Activated CD4-positive, alpha-beta T cell treated with anti-CD3 and anti-CD28 coated beads for 36 hours (primary cell): ENCODE data around the gene NUP50. TPM values are rescaled to one million over a fixed set of nuclear protein-coding genes. Genes with fewer than 3 reads are reported as not detected.

ENCODE experiments used
- ATAC-seq: fragments of 200-7000 bp; cut with Tn5 transposase; one replicate; pipeline ENCODE4 v1.10.0; 2021; ENCODE audit warnings: mild to moderate bottlenecking, moderate library complexity
- CTCF ChIA-PET: fragments of 350-600 bp; sonication (Branson Sonifier 250); formaldehyde crosslinking; loops from one replicate; lab custom pipeline; 2021; ENCODE audit warnings: antibody characterized with exemption; lab: Charles Lee
- POLR2A ChIA-PET: fragments of 350-600 bp; sonication (Branson Sonifier 250); formaldehyde crosslinking; loops from one replicate; lab custom pipeline; 2021; ENCODE audit warnings: antibody characterized with exemption, inconsistent platforms; lab: Charles Lee
- DNase-seq: peaks from one replicate; pipeline ENCODE4 v3.0.0-alpha.2; 2020
- H3K27ac Mint-ChIP-seq: one replicate; pipeline ENCODE4 v1.8.0; 2021; ENCODE audit warnings: mixed read lengths
- H3K27me3 Mint-ChIP-seq: one replicate; pipeline ENCODE4 v1.8.0; 2021; ENCODE audit warnings: mixed read lengths
- H3K36me3 Mint-ChIP-seq: one replicate; pipeline ENCODE4 v1.8.0; 2021; ENCODE audit warnings: low read depth, mixed read lengths
- H3K4me1 Mint-ChIP-seq: one replicate; pipeline ENCODE4 v1.8.0; 2021; ENCODE audit warnings: mixed read lengths
- H3K4me3 Mint-ChIP-seq: one replicate; pipeline ENCODE4 v1.8.0; 2021; ENCODE audit warnings: mild to moderate bottlenecking, moderate library complexity, mixed read lengths
- H3K9me3 Mint-ChIP-seq: one replicate; pipeline ENCODE4 v1.8.0; 2021; ENCODE audit warnings: low read depth, mixed read lengths
- intact Hi-C, 2 experiments: fragments of 100-400 bp; cut with DNase I in 1 of 2; cut with micrococcal nuclease in 1 of 2; formaldehyde crosslinking; loops; one replicate each; pipeline versions ENCODE4 v1.14.2 to v1.15.1; 2022 to 2024; cut with DNase I, micrococcal nuclease
- total RNA-seq, 2 experiments: library from RNA; stranded (reverse); gene quantifications; one replicate each; pipeline ENCODE4 v1.2.3, GENCODE V29; 2021

Gene NUP50
- total RNA-seq, 2 experiments from 2014 or later = 136 to 141 TPM

- no peak for DNase-seq
- peaks cover 11% of the 10 kb centered on the region for H3K4me1 Mint-ChIP-seq
- H3K36me3 Mint-ChIP-seq = peaks cover 35% of the 10 kb centered on the region
- POLR2A ChIA-PET = no interaction called here
- CTCF ChIA-PET = interaction anchor here (0.8 to 2.1 kb wide), 2 partner anchors 14 to 15 kb away, joined by 3 to 6 read pairs; no protein-coding TSS in a partner anchor
- no peaks in the 10 kb centered on the region for H3K27me3 Mint-ChIP-seq
- H3K4me3 Mint-ChIP-seq = no peak overlapping the region
- no peak overlapping the region for H3K27ac Mint-ChIP-seq
- intact Hi-C loops = no loop called here
- H3K9me3 Mint-ChIP-seq = peaks cover 8% of the 10 kb centered on the region
- no peak for ATAC-seq
Observed at GRCh38 chr22:45136594-45136993, 27.1 kb upstream of the NUP50 start.

- Mint-ChIP-seq H3K36me3 (peaks cover 25% of the 10 kb centered on the region), H3K4me1 (peaks cover 7% of the 10 kb centered on the region), H3K4me3 (no peak overlapping the region), H3K9me3 (peaks cover 3% of the 10 kb centered on the region), H3K27me3 (no peaks in the 10 kb centered on the region), H3K27ac (no peak overlapping the region)
- ChIA-PET POLR2A (interaction anchor here (0.6 kb wide), 1 partner anchor 10 kb away, joined by 3 read pairs; no protein-coding TSS in a partner anchor), CTCF (interaction anchor here (0.6 kb wide), 1 partner anchor 722 kb away, joined by 3 read pairs; no protein-coding TSS in a partner anchor)
- peak; percentile 44 for ATAC-seq
- no peak for DNase-seq
- intact Hi-C loops = no loop called here
Observed at GRCh38 chr22:45139693-45140092, 24.0 kb upstream of the NUP50 start.

GRCh38 chr22:45142376-45142775 is 21.3 kb upstream of the NUP50 start:
- Mint-ChIP-seq H3K36me3 (peaks cover 16% of the 10 kb centered on the region), H3K27me3 (no peaks in the 10 kb centered on the region), H3K9me3 (peaks cover 2% of the 10 kb centered on the region), H3K27ac (peak overlapping the region; percentile 15), H3K4me1 (no peaks in the 10 kb centered on the region), H3K4me3 (no peak overlapping the region)
- DNase-seq (no peak), ATAC-seq (no peak)
- CTCF ChIA-PET = interaction anchor here (0.6 to 1.6 kb wide), 3 partner anchors 13 to 472 kb away, joined by 3 to 4 read pairs (median 4); no protein-coding TSS in a partner anchor
- POLR2A ChIA-PET = no interaction called here
- intact Hi-C loops = no loop called here

- H3K4me1 Mint-ChIP-seq = no peaks in the 10 kb centered on the region
- H3K4me3 Mint-ChIP-seq = no peak overlapping the region
- intact Hi-C loops = no loop called here
- no peak overlapping the region for H3K27ac Mint-ChIP-seq
- H3K27me3 Mint-ChIP-seq = no peaks in the 10 kb centered on the region
- CTCF ChIA-PET = interaction anchor here (1.7 kb wide), 1 partner anchor 19 kb away, joined by 4 read pairs; the partner anchor contains the start of gene NUP50
- H3K36me3 Mint-ChIP-seq = peaks cover 13% of the 10 kb centered on the region
- DNase-seq = no peak
- POLR2A ChIA-PET = no interaction called here
- ATAC-seq = no peak
- H3K9me3 Mint-ChIP-seq = peaks cover 2% of the 10 kb centered on the region
Observed at GRCh38 chr22:45144916-45145315, 18.8 kb upstream of the NUP50 start.

GRCh38 chr22:45149671-45150070 is 14.1 kb upstream of the NUP50 start:
- POLR2A ChIA-PET = no interaction called here
- H3K27me3 Mint-ChIP-seq = no peaks in the 10 kb centered on the region
- CTCF ChIA-PET = interaction anchor here (0.6 to 2.5 kb wide), 4 partner anchors 19 to 143 kb away, joined by 3 to 6 read pairs (median 4); no protein-coding TSS in a partner anchor
- DNase-seq (no peak), ATAC-seq (no peak)
- H3K4me1 Mint-ChIP-seq = peaks cover 6% of the 10 kb centered on the region
- intact Hi-C loops = no loop called here
- no peaks in the 10 kb centered on the region for H3K9me3 Mint-ChIP-seq
- no peak overlapping the region for H3K27ac Mint-ChIP-seq
- peaks cover 21% of the 10 kb centered on the region for H3K36me3 Mint-ChIP-seq
- no peak overlapping the region for H3K4me3 Mint-ChIP-seq

- ATAC-seq (no peak), DNase-seq (no peak)
- no peaks in the 10 kb centered on the region for H3K9me3 Mint-ChIP-seq
- ChIA-PET CTCF (interaction anchor here (2.5 kb wide), 1 partner anchor 59 kb away, joined by 6 read pairs; no protein-coding TSS in a partner anchor), POLR2A (no interaction called here)
- H3K4me3 Mint-ChIP-seq = no peak overlapping the region
- H3K27me3 Mint-ChIP-seq = no peaks in the 10 kb centered on the region
- peaks cover 23% of the 10 kb centered on the region for H3K36me3 Mint-ChIP-seq
- H3K27ac Mint-ChIP-seq = no peak overlapping the region
- peaks cover 6% of the 10 kb centered on the region for H3K4me1 Mint-ChIP-seq
- intact Hi-C loops = no loop called here
Observed at GRCh38 chr22:45150139-45150538, 13.6 kb upstream of the NUP50 start.

GRCh38 chr22:45151503-45151902 is 12.2 kb upstream of the NUP50 start:
- POLR2A ChIA-PET = no interaction called here
- Mint-ChIP-seq H3K9me3 (no peaks in the 10 kb centered on the region), H3K4me1 (peaks cover 6% of the 10 kb centered on the region), H3K4me3 (no peak overlapping the region), H3K36me3 (peaks cover 29% of the 10 kb centered on the region), H3K27ac (no peak overlapping the region), H3K27me3 (no peaks in the 10 kb centered on the region)
- CTCF ChIA-PET = interaction anchor here (0.9 to 1.2 kb wide), 2 partner anchors 14 to 58 kb away, joined by 3 to 6 read pairs; no protein-coding TSS in a partner anchor
- no peak for DNase-seq
- intact Hi-C loops = no loop called here
- ATAC-seq = no peak

- Mint-ChIP-seq H3K4me1 (peaks cover 6% of the 10 kb centered on the region), H3K4me3 (no peak overlapping the region), H3K36me3 (peaks cover 44% of the 10 kb centered on the region), H3K9me3 (no peaks in the 10 kb centered on the region), H3K27me3 (no peaks in the 10 kb centered on the region), H3K27ac (no peak overlapping the region)
- ChIA-PET CTCF (interaction anchor here (1.1 kb wide), 1 partner anchor 9 kb away, joined by 3 read pairs; the partner anchor contains the start of gene NUP50), POLR2A (no interaction called here)
- ATAC-seq (peak; percentile 30), DNase-seq (no peak)
- intact Hi-C loops = no loop called here
Observed at GRCh38 chr22:45154383-45154782, 9.3 kb upstream of the NUP50 start.

GRCh38 chr22:45155050-45155840 is 8.5 kb upstream of the NUP50 start:
- CTCF ChIA-PET = interaction anchor here (1.0 kb wide), 1 partner anchor 53 kb away, joined by 3 read pairs; no protein-coding TSS in a partner anchor
- peaks cover 45% of the 10 kb centered on the region for H3K36me3 Mint-ChIP-seq
- no peak overlapping the region for H3K4me3 Mint-ChIP-seq
- DNase-seq (no peak), ATAC-seq (no peak)
- H3K27ac Mint-ChIP-seq = no peak overlapping the region
- POLR2A ChIA-PET = no interaction called here
- no peaks in the 10 kb centered on the region for H3K27me3 Mint-ChIP-seq
- intact Hi-C loops = no loop called here
- no peaks in the 10 kb centered on the region for H3K9me3 Mint-ChIP-seq
- H3K4me1 Mint-ChIP-seq = peaks cover 14% of the 10 kb centered on the region

GRCh38 chr22:45157907-45158306 is 5.8 kb upstream of the NUP50 start:
- peaks cover 32% of the 10 kb centered on the region for H3K4me1 Mint-ChIP-seq
- H3K27me3 Mint-ChIP-seq = no peaks in the 10 kb centered on the region
- CTCF ChIA-PET = no interaction called here
- no peak overlapping the region for H3K4me3 Mint-ChIP-seq
- intact Hi-C loops = no loop called here
- no peak overlapping the region for H3K27ac Mint-ChIP-seq
- POLR2A ChIA-PET = no interaction called here
- no peaks in the 10 kb centered on the region for H3K9me3 Mint-ChIP-seq
- no peak for DNase-seq
- ATAC-seq = no peak
- H3K36me3 Mint-ChIP-seq = peaks cover 42% of the 10 kb centered on the region

- peak overlapping the region; percentile 24 for H3K27ac Mint-ChIP-seq
- POLR2A ChIA-PET = no interaction called here
- H3K9me3 Mint-ChIP-seq = no peaks in the 10 kb centered on the region
Observed at GRCh38 chr22:45159652-45160462, 3.9 kb upstream of the NUP50 start.

More at GRCh38 chr22:45159652-45160462, 3.9 kb upstream of the NUP50 start:
- CTCF ChIA-PET = interaction anchor here (0.7 to 1.3 kb wide), 2 partner anchors 12 to 17 kb away, joined by 3 read pairs; no protein-coding TSS in a partner anchor
- intact Hi-C loops = loop anchor here in 1 of 2 experiments (10.0 kb wide), 1 partner anchor 155 kb away; no protein-coding TSS in a partner anchor
- ATAC-seq (no peak), DNase-seq (no peak)
- Mint-ChIP-seq H3K27me3 (no peaks in the 10 kb centered on the region), H3K36me3 (peaks cover 40% of the 10 kb centered on the region), H3K4me1 (peaks cover 30% of the 10 kb centered on the region), H3K4me3 (no peak overlapping the region)
